Bone marrow (tissue), 2 donors: ENCODE measurements around the gene MPP1.

Experiments
- DNase-seq, 2 donors: peaks; one replicate each; lab custom pipeline; 2025; lab: John Stamatoyannopoulos, UW

MPP1 gene

DNA sequence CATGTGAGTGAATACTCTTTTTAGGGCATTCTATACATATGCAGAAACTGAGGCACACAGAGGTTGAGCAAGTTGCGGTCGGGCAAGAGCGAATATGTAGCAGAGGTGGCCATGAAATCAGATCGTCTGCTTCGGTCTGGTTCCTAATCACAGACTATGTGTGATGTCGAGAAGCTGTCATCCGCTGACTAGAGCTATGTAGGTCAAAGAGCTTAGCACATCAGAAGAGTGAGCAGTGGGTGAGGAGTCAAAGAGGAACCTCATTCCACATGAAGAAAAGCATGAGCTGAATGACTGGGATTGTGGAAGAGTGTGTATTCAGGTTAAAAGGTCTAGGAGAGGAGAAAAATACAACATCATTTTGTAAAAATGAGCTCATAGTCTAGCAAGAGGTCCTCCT lies 73.4 kb downstream of the MPP1 start:
- no peak for DNase-seq

DNA sequence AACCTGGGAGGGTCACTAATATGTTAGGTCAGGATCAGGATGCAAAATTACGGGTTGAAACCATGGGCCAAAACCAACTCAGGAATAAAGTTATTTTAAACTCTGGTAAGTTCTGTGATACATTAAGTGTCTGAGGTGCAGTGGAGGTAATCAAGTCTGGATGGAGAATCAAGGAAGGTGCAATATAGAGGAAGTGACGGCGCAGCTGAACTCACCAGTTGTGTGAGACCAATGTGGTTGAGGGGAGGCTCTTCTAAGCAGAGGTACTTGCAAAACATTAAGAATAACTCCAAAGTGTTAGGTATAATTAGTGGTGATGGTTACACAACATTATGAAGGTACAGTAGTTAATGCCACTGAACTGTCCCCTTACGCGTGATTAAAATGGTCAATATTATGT lies 74.1 kb downstream of the MPP1 start:
- no peak for DNase-seq

DNA sequence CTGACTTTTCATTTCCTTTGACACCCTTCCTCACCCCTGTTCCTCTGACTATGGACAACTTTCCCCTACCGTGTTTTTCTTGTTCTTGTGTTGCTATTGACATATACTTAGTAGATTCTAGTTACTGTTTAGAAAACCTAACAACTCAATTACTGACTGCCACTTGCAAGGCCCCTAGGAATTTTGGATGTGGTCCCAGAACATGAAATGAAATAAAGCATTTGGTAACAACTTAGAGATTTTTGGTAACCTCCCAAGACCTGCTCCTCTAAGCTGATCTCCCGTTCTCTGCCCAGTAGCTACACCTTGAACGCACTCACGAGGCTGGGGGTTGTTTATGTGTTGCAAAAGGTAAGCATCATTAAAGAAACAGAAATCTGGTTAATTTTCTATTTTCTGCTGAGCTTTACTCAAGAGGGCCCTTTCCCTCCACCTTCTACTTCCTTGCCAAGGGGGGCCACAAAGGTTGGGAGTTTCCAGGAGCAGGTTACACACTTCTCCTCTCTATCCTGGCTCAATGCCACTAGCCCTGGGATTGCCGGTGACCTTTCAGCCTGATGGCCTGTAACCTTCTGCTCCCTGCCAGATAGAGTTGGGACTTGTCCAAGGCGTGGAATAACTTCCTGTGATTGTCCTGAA lies 74.9 kb downstream of the MPP1 start:
- DNase-seq: no peak

DNA sequence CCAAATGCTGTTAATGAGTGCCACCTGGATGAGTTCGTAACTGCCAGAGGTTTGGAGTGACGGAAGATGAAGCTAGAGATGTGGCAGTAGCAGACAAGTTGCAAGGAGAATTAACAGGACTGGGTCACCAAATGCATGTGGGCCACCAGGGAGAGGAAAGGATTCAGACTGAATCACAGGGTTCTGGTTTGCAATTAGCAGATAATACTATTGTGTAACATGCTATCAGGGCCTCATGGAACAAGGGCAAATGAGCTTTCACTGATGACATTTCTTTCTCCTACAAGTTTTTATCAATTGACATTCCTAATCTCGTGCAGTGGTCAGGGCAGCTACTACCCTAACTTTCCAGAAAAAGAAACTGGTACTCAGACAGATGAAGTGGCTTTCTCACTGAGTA lies 75.8 kb downstream of the MPP1 start:
- no peak for DNase-seq
